K562 (cell line): ENCODE measurements around the gene DNAH9. TPM values are rescaled to one million over a fixed set of nuclear protein-coding genes. Genes with fewer than 3 reads are reported as not detected.
A peak's percentile ranks its signal among the peaks of the same experiment; 100 is the strongest.

Source experiments
- MYNN ChIP-seq, 2 experiments: sonication (generic); formaldehyde crosslinking in 1 of 2; IDR thresholded peaks; 2 replicates each; pipeline versions ENCODE4 v1.5.0 to v1.6.1; 2016 to 2020; ENCODE audit warnings: antibody characterized with exemption in 1 of 2, missing genetic modification reagents in 1 of 2
- NELFE ChIP-seq: IDR thresholded peaks from 2 replicates; pipeline ENCODE4 v1.6.1; 2011; ENCODE audit warnings: mild to moderate bottlenecking; ENCODE audit not compliant: insufficient read depth, insufficient read length
- NRF1 ChIP-seq, 2 experiments: fragments of 450-650 bp; IDR thresholded peaks in 1 of 2; conservative IDR thresholded peaks in 1 of 2; 2 replicates each; pipeline ENCODE4 v1.6.1; 2014; ENCODE audit warnings: mild to moderate bottlenecking in 2 of 2
- POLR3A ChIP-seq: IDR thresholded peaks from 2 replicates; pipeline ENCODE4 v1.6.1; 2011; ENCODE audit warnings: borderline replicate concordance, mild to moderate bottlenecking, moderate library complexity; ENCODE audit not compliant: insufficient read length, insufficient read depth; ENCODE audit errors: extremely low read depth
- PYGO2 ChIP-seq: fragments of 450-650 bp; IDR thresholded peaks from 2 replicates; pipeline ENCODE4 v1.6.1; 2016; ENCODE audit warnings: mild to moderate bottlenecking, missing genetic modification characterization, moderate library complexity, missing compliant biosample characterization
- TAF1 ChIP-seq: IDR thresholded peaks from 2 replicates; pipeline ENCODE4 v1.6.1; 2011; ENCODE audit warnings: mild to moderate bottlenecking, low read length, moderate library complexity; ENCODE audit not compliant: insufficient read depth, control insufficient read depth, severe bottlenecking; ENCODE audit errors: extremely low read depth
- ZKSCAN8 ChIP-seq: fragments of 200-800 bp; sonication (Bioruptor generic); IDR thresholded peaks from 2 replicates; pipeline ENCODE4 v1.6.1; 2016; ENCODE audit warnings: missing genetic modification characterization, missing compliant biosample characterization
- ZNF785 ChIP-seq: fragments of 250-450 bp; sonication (Bioruptor Pico); IDR thresholded peaks from 2 replicates; pipeline ENCODE4 v1.4.0; 2020; ENCODE audit warnings: mild to moderate bottlenecking
- polyA plus RNA-seq, 8 experiments: library from polyadenylated mRNA; depleted of rRNA in 4 of 8; stranded (reverse) in 5 of 8; unstranded in 3 of 8; fragments of >200 nt; fragmentation: Nextera tagmentation in 2 of 8; fragmentation: Illumina TruSeq in 1 of 8; extraction: Ambion mirVana in 2 of 8; extraction: Trizol in 1 of 8; gene quantifications; 2 replicates each; pipeline versions ENCODE4 v1.2.1 to v1.2.3, GENCODE V29; 2011 to 2014; ENCODE audit warnings: inconsistent platforms in 1 of 8, missing spikeins in 1 of 8
- total RNA-seq, 7 experiments: library from RNA; depleted of rRNA in 6 of 7; stranded (reverse); fragments of >200 nt in 6 of 7; fragmentation: Illumina TruSeq in 2 of 7; extraction: Trizol in 2 of 7; gene quantifications; 2 replicates each; pipeline versions ENCODE4 v1.2.1 to v1.2.3, GENCODE V29; 2011 to 2021; ENCODE audit warnings: low replicate concordance in 1 of 7
- TF ChIP-seq, protein P1 (sequence below), 2 experiments: fragments of 450-650 bp; formaldehyde crosslinking in 1 of 2; IDR thresholded peaks; 2 replicates each; pipeline versions ENCODE4 v1.4.0 to v1.6.1; 2014 to 2020; ENCODE audit warnings: mild to moderate bottlenecking in 2 of 2, borderline replicate concordance in 1 of 2, low read depth in 1 of 2
- TF ChIP-seq, protein P2 (sequence below): IDR thresholded peaks from 3 replicates; pipeline ENCODE4 v1.6.1; 2011; ENCODE audit warnings: borderline replicate concordance, mild to moderate bottlenecking; ENCODE audit not compliant: insufficient read length, insufficient read depth
- TF ChIP-seq, protein P3 (sequence below): sonication (generic); formaldehyde crosslinking; IDR thresholded peaks from 2 replicates; pipeline ENCODE4 v1.9.0; 2022; ENCODE audit warnings: mild to moderate bottlenecking, missing genetic modification reagents
- TF ChIP-seq, protein P4 (sequence below): fragments of 250-450 bp; sonication (Bioruptor Pico); IDR thresholded peaks from 2 replicates; pipeline ENCODE4 v1.4.0; 2020; ENCODE audit warnings: mild to moderate bottlenecking, moderate library complexity
- TF ChIP-seq, protein P5 (sequence below): fragments of 250-450 bp; sonication (Bioruptor Pico); IDR thresholded peaks from 2 replicates; pipeline ENCODE4 v1.5.0; 2021

The DNAH9 gene
- total and polyA plus RNA-seq, 9 of the 15 experiments (the other 6 are each of a cell fraction or from before 2014, with no cell fraction given), result not detected

DNA sequence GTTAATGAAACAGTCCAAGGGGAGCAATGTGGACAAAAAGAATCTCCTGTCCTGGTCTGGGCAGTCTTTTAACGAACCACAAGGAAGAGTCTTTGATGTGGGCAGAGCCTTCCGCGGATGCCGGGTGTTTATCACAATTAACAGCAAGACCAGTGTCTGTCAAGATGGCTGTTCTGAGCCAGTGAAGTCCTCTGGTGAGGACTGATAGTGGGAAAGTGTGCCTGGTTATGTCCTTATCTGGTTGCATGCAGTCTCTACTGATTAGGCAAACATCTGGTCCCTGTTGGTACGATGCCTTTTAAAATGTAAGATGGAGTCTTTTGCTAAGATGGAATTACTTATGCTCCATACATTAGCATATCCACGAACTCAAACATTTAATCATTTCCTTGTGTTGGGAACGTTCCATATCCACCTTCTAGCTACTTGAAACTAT lies 310.5 kb downstream of the DNAH9 start (continued):
- TF ChIP-seq, protein P1, sequence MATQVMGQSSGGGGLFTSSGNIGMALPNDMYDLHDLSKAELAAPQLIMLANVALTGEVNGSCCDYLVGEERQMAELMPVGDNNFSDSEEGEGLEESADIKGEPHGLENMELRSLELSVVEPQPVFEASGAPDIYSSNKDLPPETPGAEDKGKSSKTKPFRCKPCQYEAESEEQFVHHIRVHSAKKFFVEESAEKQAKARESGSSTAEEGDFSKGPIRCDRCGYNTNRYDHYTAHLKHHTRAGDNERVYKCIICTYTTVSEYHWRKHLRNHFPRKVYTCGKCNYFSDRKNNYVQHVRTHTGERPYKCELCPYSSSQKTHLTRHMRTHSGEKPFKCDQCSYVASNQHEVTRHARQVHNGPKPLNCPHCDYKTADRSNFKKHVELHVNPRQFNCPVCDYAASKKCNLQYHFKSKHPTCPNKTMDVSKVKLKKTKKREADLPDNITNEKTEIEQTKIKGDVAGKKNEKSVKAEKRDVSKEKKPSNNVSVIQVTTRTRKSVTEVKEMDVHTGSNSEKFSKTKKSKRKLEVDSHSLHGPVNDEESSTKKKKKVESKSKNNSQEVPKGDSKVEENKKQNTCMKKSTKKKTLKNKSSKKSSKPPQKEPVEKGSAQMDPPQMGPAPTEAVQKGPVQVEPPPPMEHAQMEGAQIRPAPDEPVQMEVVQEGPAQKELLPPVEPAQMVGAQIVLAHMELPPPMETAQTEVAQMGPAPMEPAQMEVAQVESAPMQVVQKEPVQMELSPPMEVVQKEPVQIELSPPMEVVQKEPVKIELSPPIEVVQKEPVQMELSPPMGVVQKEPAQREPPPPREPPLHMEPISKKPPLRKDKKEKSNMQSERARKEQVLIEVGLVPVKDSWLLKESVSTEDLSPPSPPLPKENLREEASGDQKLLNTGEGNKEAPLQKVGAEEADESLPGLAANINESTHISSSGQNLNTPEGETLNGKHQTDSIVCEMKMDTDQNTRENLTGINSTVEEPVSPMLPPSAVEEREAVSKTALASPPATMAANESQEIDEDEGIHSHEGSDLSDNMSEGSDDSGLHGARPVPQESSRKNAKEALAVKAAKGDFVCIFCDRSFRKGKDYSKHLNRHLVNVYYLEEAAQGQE (IDR thresholded peaks at IDR 0.05; ENCODE audit: borderline replicate concordance), result no peak
- TF ChIP-seq, protein P1 (CRISPR knock-in tag; IDR thresholded peaks at IDR 0.05; ENCODE audit: low read depth), result no peak
- no peak for TF ChIP-seq NRF1 (conservative IDR thresholded peaks at IDR 0.05 in 1 of 2, IDR thresholded peaks at IDR 0.05 in 1 of 2)
- peak; percentile 83 for TF ChIP-seq MYNN (IDR thresholded peaks at IDR 0.05)
- TF ChIP-seq MYNN (CRISPR knock-in tag; IDR thresholded peaks at IDR 0.05), result no peak
- TF ChIP-seq, protein P2, sequence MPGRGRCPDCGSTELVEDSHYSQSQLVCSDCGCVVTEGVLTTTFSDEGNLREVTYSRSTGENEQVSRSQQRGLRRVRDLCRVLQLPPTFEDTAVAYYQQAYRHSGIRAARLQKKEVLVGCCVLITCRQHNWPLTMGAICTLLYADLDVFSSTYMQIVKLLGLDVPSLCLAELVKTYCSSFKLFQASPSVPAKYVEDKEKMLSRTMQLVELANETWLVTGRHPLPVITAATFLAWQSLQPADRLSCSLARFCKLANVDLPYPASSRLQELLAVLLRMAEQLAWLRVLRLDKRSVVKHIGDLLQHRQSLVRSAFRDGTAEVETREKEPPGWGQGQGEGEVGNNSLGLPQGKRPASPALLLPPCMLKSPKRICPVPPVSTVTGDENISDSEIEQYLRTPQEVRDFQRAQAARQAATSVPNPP, result no peak
- TF ChIP-seq, protein P3, sequence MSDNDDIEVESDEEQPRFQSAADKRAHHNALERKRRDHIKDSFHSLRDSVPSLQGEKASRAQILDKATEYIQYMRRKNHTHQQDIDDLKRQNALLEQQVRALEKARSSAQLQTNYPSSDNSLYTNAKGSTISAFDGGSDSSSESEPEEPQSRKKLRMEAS (CRISPR knock-in tag), result peak; percentile 40; the same call in 1 of the 2 replicates
- no peak for TF ChIP-seq POLR3A
- TF ChIP-seq, protein P4, sequence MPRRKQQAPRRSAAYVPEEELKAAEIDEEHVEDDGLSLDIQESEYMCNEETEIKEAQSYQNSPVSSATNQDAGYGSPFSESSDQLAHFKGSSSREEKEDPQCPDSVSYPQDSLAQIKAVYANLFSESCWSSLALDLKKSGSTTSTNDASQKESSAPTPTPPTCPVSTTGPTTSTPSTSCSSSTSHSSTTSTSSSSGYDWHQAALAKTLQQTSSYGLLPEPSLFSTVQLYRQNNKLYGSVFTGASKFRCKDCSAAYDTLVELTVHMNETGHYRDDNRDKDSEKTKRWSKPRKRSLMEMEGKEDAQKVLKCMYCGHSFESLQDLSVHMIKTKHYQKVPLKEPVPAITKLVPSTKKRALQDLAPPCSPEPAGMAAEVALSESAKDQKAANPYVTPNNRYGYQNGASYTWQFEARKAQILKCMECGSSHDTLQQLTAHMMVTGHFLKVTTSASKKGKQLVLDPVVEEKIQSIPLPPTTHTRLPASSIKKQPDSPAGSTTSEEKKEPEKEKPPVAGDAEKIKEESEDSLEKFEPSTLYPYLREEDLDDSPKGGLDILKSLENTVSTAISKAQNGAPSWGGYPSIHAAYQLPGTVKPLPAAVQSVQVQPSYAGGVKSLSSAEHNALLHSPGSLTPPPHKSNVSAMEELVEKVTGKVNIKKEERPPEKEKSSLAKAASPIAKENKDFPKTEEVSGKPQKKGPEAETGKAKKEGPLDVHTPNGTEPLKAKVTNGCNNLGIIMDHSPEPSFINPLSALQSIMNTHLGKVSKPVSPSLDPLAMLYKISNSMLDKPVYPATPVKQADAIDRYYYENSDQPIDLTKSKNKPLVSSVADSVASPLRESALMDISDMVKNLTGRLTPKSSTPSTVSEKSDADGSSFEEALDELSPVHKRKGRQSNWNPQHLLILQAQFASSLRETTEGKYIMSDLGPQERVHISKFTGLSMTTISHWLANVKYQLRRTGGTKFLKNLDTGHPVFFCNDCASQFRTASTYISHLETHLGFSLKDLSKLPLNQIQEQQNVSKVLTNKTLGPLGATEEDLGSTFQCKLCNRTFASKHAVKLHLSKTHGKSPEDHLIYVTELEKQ (CRISPR knock-in tag), result peak; percentile 36; the same call in 1 of the 2 replicates
- peak; percentile 92 for TF ChIP-seq PYGO2 (tag)
- no peak for TF ChIP-seq NELFE
- TF ChIP-seq, protein P5, sequence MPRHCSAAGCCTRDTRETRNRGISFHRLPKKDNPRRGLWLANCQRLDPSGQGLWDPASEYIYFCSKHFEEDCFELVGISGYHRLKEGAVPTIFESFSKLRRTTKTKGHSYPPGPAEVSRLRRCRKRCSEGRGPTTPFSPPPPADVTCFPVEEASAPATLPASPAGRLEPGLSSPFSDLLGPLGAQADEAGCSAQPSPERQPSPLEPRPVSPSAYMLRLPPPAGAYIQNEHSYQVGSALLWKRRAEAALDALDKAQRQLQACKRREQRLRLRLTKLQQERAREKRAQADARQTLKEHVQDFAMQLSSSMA (CRISPR knock-in tag), result no peak
- peak; percentile 40 for TF ChIP-seq TAF1
- TF ChIP-seq ZNF785 (CRISPR knock-in tag), result no peak
- TF ChIP-seq ZKSCAN8, result peak; percentile 90
